ENCODE results near the gene HOXD8.

GRCh38 chr2:176145085-176145969, 15.8 kb downstream of the HOXD8 start:
- TF ChIP-seq CTCF (IDR thresholded peaks at IDR 0.05) (no peak), SIN3A (IDR thresholded peaks at IDR 0.05; ENCODE audit: borderline replicate concordance, insufficient read depth, low read depth, low read length) (no peak), POLR2AphosphoS5 (IDR thresholded peaks at IDR 0.05; ENCODE audit: low read depth, low read length) (no peak), REST (IDR thresholded peaks at IDR 0.05; ENCODE audit: insufficient read depth in 1 of 2, low read depth in 2 of 2, low read length in 1 of 2) (no peak), TCF7L2 (IDR thresholded peaks at IDR 0.05; ENCODE audit: low read depth, low read length) (no peak)
